ENCODE results near the gene SLFNL1.
A peak's percentile ranks its signal among the peaks of the same experiment; 100 is the strongest.

SLFNL1 gene

DNA sequence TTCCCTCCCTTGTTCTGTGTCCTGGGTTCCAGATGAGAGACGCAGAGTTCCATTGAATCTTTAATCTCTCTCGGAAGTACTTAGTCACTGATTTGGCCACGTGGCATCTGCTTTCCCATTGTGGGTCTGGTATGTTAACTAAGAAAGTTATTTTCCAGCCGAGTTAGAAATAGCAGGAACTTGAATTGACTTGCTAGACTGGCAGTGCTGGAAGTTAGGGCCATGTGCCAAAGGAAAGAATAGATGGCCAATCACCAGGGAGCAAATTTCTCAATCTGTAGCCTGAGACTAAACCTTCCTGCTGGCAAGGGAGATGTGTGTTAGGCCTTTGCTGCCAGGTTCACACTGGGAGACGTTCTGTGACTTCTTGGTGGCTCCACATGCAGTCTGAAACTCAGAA is 24.2 kb upstream of the SLFNL1 start:
- no peak overlapping the region for H3K4me3 ChIP-seq (ENCODE audit: low read depth, low read length)
- POLR2A ChIA-PET, result no interaction called here
- CTCF ChIA-PET, result no interaction called here
- DNase-seq (ENCODE audit: low read depth, low spot score), result peak; percentile 26
- TF ChIP-seq, protein P1, sequence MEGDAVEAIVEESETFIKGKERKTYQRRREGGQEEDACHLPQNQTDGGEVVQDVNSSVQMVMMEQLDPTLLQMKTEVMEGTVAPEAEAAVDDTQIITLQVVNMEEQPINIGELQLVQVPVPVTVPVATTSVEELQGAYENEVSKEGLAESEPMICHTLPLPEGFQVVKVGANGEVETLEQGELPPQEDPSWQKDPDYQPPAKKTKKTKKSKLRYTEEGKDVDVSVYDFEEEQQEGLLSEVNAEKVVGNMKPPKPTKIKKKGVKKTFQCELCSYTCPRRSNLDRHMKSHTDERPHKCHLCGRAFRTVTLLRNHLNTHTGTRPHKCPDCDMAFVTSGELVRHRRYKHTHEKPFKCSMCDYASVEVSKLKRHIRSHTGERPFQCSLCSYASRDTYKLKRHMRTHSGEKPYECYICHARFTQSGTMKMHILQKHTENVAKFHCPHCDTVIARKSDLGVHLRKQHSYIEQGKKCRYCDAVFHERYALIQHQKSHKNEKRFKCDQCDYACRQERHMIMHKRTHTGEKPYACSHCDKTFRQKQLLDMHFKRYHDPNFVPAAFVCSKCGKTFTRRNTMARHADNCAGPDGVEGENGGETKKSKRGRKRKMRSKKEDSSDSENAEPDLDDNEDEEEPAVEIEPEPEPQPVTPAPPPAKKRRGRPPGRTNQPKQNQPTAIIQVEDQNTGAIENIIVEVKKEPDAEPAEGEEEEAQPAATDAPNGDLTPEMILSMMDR (IDR thresholded peaks at IDR 0.05; ENCODE audit: insufficient read depth, low read length, missing control alignments), result no peak

DNA sequence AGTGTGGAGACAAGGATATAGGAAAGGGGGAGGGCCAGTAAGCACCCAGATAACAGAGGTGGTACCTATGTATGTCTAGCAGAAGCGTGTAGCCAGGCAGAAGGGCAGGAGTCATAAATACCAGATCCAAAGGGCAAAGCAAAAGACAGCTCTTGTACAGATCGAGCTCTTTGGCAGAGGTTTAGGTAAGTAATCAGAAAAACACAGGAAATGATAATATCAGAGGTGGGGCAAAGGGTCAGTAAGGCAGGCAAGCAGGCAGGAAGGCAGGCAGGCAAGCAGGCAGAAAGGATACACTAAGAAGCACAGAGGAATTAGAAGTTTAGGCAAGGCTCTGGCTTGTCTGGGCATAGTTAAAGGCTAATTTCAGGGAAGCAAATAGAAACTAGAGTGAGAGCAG is 22.7 kb upstream of the SLFNL1 start:
- no peak overlapping the region for H3K4me3 ChIP-seq (ENCODE audit: low read depth, low read length)
- CTCF ChIA-PET, result interaction anchor here (1.0 kb wide), 1 partner anchor 79 kb away, joined by 3 read pairs; no protein-coding TSS in a partner anchor
- TF ChIP-seq, protein P1 (IDR thresholded peaks at IDR 0.05; ENCODE audit: insufficient read depth, low read length, missing control alignments), result no peak
- DNase-seq (ENCODE audit: low read depth, low spot score), result no peak
- POLR2A ChIA-PET, result no interaction called here

DNA sequence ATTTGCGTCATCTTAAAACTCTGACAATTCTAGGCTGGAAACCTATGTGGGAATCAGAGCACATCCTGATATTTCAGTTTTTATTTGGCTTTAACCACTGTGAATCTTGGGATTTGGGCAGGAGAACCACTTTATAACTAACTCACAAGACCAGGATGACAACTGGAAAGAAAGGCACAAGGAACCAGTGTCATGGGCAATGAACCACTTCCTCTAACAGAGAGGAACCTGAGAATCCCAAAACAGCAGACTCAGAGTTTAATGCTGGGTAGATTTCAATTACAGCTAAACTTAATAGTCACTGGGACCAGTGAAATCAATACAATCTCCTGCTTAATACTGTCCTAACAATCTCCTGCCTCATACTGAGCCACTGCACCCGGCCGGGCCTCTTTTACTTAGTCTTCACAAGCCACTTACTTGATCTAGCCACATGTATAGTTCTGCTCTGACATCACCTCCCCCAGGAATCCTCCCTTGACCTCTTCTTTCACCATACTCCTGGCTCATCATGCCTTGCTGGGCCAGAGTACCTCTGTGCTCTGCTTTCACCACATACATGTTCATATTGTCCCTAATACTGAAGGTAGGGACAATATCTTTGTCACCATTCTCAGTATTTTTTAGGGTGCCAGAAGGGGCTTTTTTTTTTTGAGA is 20.2 kb upstream of the SLFNL1 start:
- TF ChIP-seq, protein P1 (IDR thresholded peaks at IDR 0.05; ENCODE audit: insufficient read depth, low read length, missing control alignments), result no peak
- POLR2A ChIA-PET, result no interaction called here
- CTCF ChIA-PET, result interaction anchor here (1.2 kb wide), 1 partner anchor 93 kb away, joined by 3 read pairs; no protein-coding TSS in a partner anchor
- no peak overlapping the region for H3K4me3 ChIP-seq (ENCODE audit: low read depth, low read length)
- DNase-seq (ENCODE audit: low read depth, low spot score), result no peak

- TF ChIP-seq, protein P1 (IDR thresholded peaks at IDR 0.05; ENCODE audit: insufficient read depth, low read length, missing control alignments), result no peak
- ChIA-PET CTCF (interaction anchor here (0.7 to 1.9 kb wide), 4 partner anchors 12 to 85 kb away, joined by 3 to 10 read pairs (median 5); no protein-coding TSS in a partner anchor), POLR2A (no interaction called here)
- H3K4me3 ChIP-seq (ENCODE audit: low read depth, low read length), result no peak overlapping the region
- DNase-seq (ENCODE audit: low read depth, low spot score), result no peak
Observed at GRCh38 chr1:41038110-41038509, 16.6 kb upstream of the SLFNL1 start.

GRCh38 chr1:41037116-41037903 is 15.8 kb upstream of the SLFNL1 start:
- TF ChIP-seq, protein P1 (IDR thresholded peaks at IDR 0.05; ENCODE audit: insufficient read depth, low read length, missing control alignments), result no peak
- no peak for DNase-seq (ENCODE audit: low read depth, low spot score)
- POLR2A ChIA-PET, result no interaction called here
- H3K4me3 ChIP-seq (ENCODE audit: low read depth, low read length), result no peak overlapping the region
- CTCF ChIA-PET, result interaction anchor here (1.0 kb wide), 1 partner anchor 16 kb away, joined by 4 read pairs; the partner anchor contains the start of gene SLFNL1

DNA sequence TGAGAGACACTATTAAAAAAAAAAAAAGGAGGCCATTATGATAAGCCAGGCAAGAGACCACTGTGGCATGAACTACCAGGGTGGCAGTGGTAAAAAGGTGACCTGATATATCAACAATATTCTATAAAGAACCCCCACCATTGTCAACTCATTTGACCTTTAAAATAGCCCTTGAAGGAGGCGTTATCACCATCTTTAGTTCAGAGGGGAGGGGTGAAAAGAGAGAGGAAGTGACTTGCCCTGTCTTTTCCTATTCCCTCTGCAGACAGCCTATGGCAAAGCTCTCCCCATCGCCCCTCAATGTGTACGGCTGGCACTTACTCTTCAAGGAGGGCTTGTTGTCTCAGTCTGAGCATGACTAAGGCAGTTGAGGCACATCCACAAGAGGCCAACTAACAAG is 11.7 kb upstream of the SLFNL1 start:
- TF ChIP-seq, protein P1 (IDR thresholded peaks at IDR 0.05; ENCODE audit: insufficient read depth, low read length, missing control alignments), result no peak
- H3K4me3 ChIP-seq (ENCODE audit: low read depth, low read length), result no peak overlapping the region
- ChIA-PET CTCF (interaction anchor here (1.5 kb wide), 1 partner anchor 90 kb away, joined by 5 read pairs; no protein-coding TSS in a partner anchor), POLR2A (no interaction called here)
- DNase-seq (ENCODE audit: low read depth, low spot score), result no peak

All from AG04449 (cell line).